HG02852 (cell line): ENCODE measurements around the gene CACNA1G.

Experiments used
- ATAC-seq: cut with Tn5 transposase; IDR thresholded peaks from one replicate; pipeline ENCODE4 v1.9.1; 2021; ENCODE audit warnings: mild to moderate bottlenecking, moderate library complexity; ENCODE audit not compliant: unreplicated experiment

The CACNA1G gene

DNA sequence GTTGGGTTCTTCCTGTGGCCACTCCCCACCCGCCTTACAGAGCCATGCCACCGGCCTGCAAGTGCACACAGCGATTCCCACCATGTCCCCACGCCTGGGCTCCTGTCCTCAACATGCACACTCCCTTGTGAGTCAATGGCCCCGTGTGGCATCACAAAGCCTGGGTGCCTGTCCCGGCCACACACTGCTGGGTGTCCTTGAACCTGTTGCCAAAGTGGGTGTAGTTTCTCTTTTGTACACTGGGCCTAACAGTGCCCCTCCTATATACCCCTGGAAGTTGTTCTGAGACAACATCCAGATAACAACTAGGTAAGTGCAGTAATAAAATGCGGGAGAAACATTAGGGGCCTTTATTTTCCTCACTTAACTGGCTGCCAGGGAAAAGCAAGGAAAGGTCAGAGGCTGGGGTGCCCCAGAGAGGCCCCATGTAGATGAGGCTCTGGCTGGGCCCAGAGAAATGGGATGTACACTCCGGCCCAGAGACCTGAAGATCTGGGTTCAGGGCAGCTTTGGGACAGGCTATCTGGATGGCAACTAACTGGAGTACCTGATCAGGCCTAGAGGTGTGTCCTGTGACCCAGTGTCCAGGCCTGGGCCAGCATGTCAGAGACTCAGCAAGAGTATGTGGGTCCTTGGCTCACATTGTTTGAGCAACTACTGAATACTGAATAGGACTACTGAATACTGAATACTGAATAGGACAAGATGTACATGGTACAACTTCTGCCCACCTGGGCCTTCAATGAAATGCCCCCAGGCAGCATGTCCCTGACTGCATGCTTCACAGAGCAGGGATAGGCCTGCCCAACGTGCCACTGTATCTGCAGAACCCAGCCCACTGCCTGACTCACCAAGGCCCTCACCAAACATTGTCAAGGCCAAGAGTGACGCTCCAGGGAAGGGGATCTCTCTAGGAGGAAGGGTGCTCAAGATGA is 82.5 kb downstream of the CACNA1G start:
- ATAC-seq: no peak

- ATAC-seq: no peak
These were observed 85.5 kb downstream of the CACNA1G start for GRCh38 chr17:50645748-50646682.

DNA sequence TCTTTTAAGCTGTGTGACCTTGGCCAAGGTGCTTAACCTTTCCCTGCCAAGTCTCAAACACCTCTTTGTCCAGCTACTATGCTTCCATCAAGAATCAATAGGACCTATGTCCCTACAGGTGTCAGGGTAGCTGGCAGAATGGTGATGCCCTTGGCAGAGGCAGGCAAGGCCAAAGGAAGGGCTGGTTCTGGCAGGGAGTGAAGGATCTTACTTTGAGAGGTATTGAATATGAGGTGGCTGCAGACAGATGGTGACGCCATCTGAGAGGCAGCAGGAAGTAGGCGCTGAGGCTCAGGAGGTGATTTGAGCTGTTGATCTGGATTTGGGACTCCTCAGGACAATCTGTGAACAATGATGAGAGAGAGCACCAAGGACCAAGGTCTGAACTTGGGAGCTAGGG is 86.7 kb downstream of the CACNA1G start:
- no peak for ATAC-seq

DNA sequence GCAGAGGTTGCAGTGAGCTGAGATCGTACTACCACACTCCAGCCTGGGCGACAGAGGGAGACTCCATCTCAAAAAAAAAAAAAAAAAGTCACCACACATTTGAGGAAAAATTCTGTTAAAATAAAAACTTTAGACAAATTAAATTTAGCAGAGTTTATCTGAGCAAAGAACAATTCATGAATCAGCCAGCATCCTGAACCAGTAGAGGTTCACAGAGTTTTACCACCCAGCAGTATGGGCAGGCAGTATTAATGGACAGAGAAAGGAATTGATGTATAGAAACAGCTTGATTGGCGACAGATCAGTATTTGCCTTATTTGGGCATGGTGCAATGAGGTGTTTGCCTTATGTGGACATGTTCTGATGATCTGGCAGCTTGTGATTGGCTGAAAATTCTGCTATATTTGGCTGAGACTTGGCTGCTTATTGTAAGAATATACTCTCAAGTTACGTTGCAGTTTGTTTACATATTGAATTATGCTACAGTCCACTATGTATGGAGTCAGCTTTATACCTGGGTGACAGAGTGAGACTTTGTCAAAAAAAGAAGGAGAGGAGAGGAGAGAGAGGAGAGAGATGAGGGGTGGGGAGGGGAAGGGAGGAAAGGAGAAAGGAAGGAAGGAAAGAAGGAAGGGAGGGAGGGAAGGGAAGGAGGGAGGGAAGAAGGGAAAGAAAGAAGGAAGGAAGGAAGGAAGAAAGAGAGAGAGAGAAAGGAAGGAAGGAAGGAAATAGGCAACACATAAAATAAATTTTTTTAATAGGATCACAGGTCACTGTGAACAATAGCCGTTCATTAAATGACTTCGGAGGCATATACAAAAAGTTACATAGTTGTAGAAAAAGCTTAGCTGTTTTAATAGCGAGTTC is 88.8 kb downstream of the CACNA1G start:
- no peak for ATAC-seq

GRCh38 chr17:50651661-50652060 is 91.1 kb downstream of the CACNA1G start:
- ATAC-seq: no peak

GRCh38 chr17:50653738-50654137 is 93.2 kb downstream of the CACNA1G start:
- no peak for ATAC-seq

DNA sequence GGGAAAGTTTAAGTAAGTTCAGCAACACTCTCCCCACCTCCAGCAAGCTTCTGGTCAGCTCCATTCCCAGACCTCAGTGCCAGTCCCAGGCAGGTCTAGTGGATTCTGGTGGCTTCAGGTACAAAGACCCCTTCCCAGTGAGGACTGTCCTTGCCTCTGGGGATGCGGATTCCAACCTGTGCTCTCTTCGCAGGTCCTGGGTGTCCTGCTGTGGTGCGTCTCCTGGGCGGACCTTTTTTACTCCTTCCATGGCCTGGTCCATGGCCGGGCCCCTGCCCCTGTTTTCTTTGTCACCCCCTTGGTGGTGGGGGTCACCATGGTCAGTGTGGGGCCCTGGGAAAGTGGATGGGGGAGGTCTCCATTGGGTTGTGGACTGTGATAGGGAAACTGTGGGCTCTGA is 96.0 kb downstream of the CACNA1G start:
- ATAC-seq: no peak

DNA sequence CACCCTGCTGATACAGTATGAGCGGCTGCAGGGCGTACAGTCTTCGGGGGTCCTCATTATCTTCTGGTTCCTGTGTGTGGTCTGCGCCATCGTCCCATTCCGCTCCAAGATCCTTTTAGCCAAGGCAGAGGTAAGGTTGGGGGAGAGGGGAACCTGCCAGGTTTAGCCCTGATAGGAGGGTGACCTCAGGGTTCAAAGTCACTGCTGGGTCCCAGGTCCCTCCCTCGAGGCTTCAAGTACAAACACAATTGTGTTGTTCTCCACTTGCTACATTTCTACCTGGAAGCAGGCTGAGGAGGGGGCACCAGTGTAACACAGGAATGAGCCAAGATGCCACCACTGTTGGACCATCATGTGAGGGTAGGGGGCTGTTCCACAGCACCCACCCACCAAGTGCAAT is 96.5 kb downstream of the CACNA1G start:
- ATAC-seq: no peak

GRCh38 chr17:50657627-50658026 is 97.1 kb downstream of the CACNA1G start:
- ATAC-seq: no peak

GRCh38 chr17:50658616-50659015 is 98.1 kb downstream of the CACNA1G start:
- no peak for ATAC-seq

GRCh38 chr17:50659179-50659578 is 98.7 kb downstream of the CACNA1G start:
- ATAC-seq: no peak

DNA sequence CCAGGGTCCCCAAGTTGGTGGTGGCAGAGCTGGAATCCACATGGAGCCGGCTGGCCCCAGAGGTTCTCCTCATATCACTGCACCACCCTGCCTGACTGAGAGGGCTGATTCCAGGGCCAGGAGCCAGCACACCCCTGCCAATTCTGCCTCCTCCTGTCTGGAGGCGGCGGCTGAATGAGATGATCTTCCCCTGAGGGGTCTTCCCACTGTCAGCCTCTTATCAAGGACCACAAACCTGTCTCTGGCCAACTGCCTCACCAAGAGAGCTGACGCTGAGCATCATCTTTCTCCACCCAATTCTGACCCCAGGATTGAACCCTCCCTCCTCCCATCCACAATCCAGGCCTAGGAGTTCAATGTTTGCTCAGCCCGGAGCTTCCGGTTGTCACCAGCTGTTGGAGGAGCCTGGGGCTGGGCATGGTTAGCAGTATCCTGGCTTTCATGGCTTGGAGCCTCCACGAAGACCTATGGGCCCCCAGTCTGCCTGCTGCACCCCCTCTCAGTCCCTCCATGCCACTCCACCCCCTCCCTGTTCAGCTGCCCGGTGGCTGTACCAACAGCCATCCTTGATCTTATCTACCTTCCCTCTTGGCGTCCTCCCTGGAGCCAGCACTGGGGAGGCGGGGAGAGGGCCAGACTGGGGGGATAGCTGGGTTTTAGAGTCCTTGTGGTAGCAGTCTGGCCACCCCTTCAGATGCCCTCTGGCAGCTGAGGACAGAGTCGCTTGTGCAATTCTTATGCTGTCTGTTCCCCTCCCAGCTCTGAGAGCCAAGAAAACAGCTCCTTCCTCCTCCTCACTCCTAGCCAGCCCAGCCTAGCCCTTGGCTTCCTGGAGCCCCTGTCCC is 99.7 kb downstream of the CACNA1G start:
- ATAC-seq: no peak

- ATAC-seq: no peak
These were observed 100.4 kb downstream of the CACNA1G start for GRCh38 chr17:50660887-50661345.

- ATAC-seq: no peak
These were observed 100.8 kb downstream of the CACNA1G start for GRCh38 chr17:50661348-50661747.

- no peak for ATAC-seq
These were observed 101.4 kb downstream of the CACNA1G start for GRCh38 chr17:50661795-50662391.

GRCh38 chr17:50662632-50663225 is 102.2 kb downstream of the CACNA1G start:
- ATAC-seq: no peak

DNA sequence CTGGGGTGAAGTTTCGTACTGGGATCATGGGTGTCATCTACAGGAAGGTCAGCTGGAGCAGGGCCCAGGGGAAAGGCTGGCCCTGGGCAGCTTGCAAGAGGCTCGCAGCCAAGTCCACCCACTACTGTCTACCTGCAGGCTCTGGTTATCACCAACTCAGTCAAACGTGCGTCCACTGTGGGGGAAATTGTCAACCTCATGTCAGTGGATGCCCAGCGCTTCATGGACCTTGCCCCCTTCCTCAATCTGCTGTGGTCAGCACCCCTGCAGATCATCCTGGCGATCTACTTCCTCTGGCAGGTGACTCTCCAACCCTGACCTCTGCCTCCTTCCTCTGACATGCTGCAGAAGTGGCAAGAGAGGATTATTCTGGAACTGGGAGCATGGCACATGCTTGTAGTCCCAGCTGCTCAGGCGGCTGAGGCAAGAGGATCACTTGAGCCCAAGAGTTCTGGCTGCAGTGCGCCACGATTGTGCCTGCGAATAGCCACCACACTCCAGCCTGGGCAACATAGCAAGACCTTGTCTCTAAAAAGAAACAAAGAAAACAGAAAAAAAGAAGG is 103.4 kb downstream of the CACNA1G start:
- ATAC-seq: no peak

DNA sequence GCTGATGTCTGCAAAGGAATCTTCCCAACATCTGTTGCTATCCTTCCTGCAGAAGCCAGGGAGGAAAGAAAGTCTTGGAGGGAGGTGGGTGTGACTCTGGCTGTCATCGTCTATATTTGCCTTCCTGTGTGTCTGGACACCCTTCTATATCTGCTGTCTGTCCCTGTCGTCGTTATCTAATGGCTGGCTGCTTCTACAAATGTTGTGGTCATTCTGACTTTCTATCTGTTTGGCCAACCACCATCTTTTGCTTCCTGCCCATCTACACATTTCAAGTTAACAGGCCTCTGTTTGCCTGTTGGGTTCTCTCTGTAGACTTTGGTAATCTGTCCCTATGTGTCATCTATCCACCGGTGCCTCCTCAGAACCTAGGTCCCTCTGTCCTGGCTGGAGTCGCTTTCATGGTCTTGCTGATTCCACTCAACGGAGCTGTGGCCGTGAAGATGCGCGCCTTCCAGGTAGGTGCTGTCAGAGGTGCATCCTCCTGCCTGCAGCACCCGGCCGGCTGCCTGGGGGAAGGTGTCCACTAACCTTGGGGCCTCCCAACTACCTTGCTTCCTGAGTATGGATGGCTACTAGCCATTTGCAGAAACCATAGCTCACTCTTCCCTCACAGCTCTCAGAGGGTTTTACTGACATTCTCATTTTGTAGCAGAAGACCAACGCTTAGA is 104.4 kb downstream of the CACNA1G start:
- ATAC-seq: no peak
